Stimulated activated CD4-positive, alpha-beta T cell treated with anti-CD3 and anti-CD28 coated beads, TNF-alpha, amount 100 ng/mL, for 1 hour (primary cell): ENCODE measurements around the gene PLD3.

ENCODE experiments used
- DNase-seq, 3 donors: peaks; one replicate each; pipeline ENCODE4 v3.0.0-alpha.2; 2020; ENCODE audit warnings: low read depth in 3 of 3, low spot score in 1 of 3

The PLD3 gene

GRCh38 chr19:40411958-40412499 lies 63.5 kb downstream of the PLD3 start:
- no peak for DNase-seq

- DNase-seq: no peak
These were observed 64.4 kb downstream of the PLD3 start for GRCh38 chr19:40412866-40413265.

GRCh38 chr19:40413291-40413845 lies 64.9 kb downstream of the PLD3 start, which contains the start of gene PRX:
TSS of gene PRX (minus strand) at chr19:40413378. CDS start at chr19:40407932, 5,446 bp downstream.
- no peak for DNase-seq

- no peak for DNase-seq
These were observed 66.3 kb downstream of the PLD3 start for GRCh38 chr19:40414542-40415535.

GRCh38 chr19:40415768-40416167 lies 67.3 kb downstream of the PLD3 start:
- no peak for DNase-seq

- DNase-seq: no peak
These were observed 68.6 kb downstream of the PLD3 start for GRCh38 chr19:40416918-40417642.

- DNase-seq: no peak
These were observed 69.1 kb downstream of the PLD3 start for GRCh38 chr19:40417643-40417981.

GRCh38 chr19:40418040-40418439 lies 69.5 kb downstream of the PLD3 start:
- no peak for DNase-seq

GRCh38 chr19:40419066-40419612 lies 70.6 kb downstream of the PLD3 start:
- no peak for DNase-seq

- no peak for DNase-seq
These were observed 71.3 kb downstream of the PLD3 start for GRCh38 chr19:40419780-40420179.

GRCh38 chr19:40420451-40420765 lies 71.9 kb downstream of the PLD3 start:
- no peak for DNase-seq

- peak in 2 of 3 donors; percentile 44 to 60 for DNase-seq
These were observed 72.6 kb downstream of the PLD3 start for GRCh38 chr19:40420766-40421765.

- DNase-seq: no peak
These were observed 73.7 kb downstream of the PLD3 start for GRCh38 chr19:40421993-40422747.

- DNase-seq: no peak
These were observed 74.5 kb downstream of the PLD3 start for GRCh38 chr19:40422748-40423566.

- DNase-seq: no peak
These were observed 75.4 kb downstream of the PLD3 start for GRCh38 chr19:40423938-40424337.

- DNase-seq: no peak
These were observed 76.3 kb downstream of the PLD3 start for GRCh38 chr19:40424637-40425449.

GRCh38 chr19:40425450-40426287 lies 77.2 kb downstream of the PLD3 start, which contains the start of gene SERTAD1:
TSS of gene SERTAD1 (minus strand) at chr19:40425992. CDS start at chr19:40423546, 2,446 bp downstream.
- DNase-seq: peak; percentile 100
